Activated CD8-positive, alpha-beta memory T cell treated with anti-CD3 and anti-CD28 coated beads for 48 hours (primary cell): ENCODE measurements around the gene DAP3.
"Not testable (repeated sequence)": the region's sequence is repeated elsewhere in the genome, so short reads cannot be mapped to it uniquely, and the experiment has no call there.

Source experiments
- DNase-seq, 3 experiments: peaks; one replicate each; pipeline ENCODE4 v3.0.0-alpha.2; 2020; ENCODE audit warnings: low read depth in 2 of 3, low spot score in 2 of 3

Gene DAP3

DNA sequence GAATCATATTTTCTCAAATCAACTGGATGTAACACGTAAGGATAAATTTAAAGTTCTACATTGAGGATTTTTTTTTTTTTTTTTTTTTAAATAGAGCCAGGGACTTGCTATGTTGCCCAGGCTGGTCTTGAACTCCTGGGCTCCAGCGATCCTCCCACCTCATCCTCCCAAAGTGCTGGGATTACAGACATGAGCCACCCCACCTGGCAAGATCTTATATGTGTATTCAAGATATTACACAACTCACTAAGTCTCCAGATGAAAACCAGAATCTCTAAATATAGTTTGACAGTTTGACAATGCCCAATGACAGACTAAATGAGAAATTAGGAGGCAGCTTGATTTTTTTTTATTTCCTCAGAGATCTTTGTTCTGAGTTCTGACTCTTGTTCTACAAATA is 7.1 kb upstream of the DAP3 start:
- DNase-seq: no peak

DNA sequence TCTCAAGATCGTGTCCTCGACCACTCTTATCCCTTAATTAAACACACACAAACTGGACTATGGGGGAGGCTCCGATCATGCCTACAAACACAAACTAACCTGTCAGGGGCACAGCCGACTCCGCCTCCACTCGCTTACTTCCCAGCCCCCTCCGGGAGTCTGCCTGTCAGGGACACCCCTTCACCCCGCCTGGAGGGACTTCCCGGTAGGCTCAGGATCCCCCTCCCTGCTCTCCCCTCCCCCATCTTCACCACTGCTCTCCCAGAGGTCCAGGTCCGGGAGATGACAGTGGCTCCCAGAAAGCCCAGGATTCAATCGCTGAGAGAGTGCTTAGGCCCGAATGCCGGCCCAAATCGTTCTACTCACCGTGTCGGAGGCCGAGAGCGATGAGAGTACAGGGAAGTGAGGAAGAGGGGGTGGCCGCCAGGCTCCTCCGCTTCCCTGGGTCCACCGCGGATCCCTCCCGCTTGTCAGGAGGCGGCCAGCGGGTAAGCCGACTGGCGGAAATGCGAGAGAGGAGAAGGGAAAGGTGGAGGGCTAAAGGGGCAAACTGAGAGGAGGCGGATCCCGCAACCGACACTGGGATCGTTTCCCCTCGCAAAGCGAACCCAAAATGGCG is 1.1 kb upstream of the DAP3 start:
- peak in 1 of 3 experiments; percentile 46 for DNase-seq

DNA sequence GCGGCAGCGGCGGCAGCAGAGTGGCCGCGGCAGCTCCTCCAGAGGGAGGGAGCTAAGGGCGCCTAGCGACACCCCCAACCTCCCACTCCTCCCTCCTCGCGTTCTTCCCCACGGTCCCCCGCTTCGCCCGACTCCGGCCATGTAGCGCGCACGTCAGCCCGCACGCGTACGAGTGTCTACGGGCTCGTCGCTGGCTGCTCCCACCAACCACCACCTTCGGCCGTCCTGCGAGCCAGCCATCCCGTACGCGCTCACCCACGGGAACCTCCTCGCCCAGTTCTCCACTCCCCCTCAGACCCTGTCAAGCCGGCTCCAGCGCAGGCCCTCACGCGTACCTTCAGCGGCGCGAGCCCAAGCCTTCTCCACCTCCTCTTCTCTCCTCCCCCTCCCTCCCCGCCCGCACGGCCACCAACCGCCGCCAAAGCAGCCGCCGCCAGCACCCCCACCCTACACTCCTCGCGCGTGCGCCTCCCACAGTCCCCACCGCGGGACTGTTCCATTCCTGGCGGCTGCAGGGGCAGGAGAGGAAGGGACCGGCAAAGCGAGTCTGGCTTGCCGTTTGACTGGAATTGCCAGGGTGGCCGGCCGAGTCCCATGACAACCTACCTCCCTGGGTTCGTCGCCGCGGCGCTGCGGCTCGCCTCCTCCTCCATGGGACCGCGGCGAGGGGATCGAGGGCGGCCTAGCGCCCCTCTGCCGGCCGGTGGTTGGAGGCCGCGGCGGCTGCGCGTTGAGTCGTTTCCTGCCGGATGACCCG is 389 bp upstream of the DAP3 start, which contains the start of gene YY1AP1:
Gene YY1AP1, minus strand, starts transcription at position 451 of the 757 bp plus-strand sequence. CDS start 8,338 bp downstream, outside the sequence.
- DNase-seq: peak; percentile 82 to 93 (median 84)

DNA sequence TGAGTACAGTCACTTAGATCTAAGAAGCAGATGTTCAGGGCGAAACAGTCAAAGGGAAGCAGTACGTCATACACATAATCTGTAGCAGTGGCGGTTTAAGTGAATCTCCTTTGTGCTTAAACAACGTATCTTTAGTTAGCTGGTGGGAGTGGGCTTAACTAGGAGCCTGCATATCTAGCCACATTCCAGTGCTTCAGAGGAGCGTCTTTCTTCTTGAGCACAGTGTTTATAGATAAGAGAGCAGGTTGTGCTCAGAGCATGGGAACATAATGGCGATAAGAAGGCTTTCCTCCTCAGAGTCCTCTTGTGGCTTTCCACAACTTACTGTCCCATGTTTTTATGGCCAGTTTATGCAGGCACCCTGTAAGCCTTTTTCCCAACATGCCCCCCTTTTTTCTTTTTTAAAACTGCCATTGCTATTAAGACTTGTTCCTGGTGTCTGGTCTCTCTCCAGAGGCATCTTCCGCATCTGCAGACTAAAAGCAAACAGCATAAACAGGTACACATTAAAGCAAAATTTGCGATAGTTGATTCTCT is 3.2 kb downstream of the DAP3 start:
- DNase-seq: no peak

DNA sequence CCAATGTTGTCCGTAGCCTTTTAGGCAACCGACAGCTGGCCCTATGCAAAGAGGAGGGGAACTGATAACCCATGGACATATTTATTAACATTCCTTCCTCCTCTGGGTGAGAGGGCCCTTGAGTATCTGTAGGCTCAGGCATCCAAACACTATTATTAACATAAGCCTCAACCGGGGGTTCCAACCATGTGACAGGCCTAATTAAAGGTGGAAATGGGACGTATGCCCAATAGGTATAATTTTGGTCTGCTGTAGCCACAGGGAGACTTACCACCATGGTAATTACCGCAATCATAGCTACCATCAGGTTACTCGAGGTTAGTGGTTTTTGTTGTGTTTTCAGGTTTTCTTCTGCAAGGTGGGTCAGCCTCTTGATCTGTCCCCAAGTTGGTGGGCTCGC is 5.3 kb downstream of the DAP3 start:
- DNase-seq: no peak

DNA sequence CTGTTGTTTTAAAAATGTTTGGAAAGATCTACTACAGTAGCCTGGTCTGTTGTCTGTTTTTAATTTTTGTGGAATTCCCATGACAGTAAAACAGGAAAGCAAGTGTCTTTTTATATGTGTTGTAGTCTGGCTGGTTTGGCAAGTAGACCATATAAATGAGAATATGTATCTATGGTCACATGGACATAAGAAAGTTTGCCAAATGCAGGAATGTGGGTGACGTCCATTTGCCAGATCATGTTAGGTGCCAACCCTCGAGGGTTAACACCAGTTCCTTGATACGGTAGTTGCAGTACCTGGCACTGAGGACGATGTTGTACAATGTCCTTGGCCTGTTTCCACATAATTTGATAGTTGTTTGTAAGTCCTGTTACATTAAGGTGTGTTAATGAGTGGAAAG is 6.2 kb downstream of the DAP3 start:
- no peak for DNase-seq

DNA sequence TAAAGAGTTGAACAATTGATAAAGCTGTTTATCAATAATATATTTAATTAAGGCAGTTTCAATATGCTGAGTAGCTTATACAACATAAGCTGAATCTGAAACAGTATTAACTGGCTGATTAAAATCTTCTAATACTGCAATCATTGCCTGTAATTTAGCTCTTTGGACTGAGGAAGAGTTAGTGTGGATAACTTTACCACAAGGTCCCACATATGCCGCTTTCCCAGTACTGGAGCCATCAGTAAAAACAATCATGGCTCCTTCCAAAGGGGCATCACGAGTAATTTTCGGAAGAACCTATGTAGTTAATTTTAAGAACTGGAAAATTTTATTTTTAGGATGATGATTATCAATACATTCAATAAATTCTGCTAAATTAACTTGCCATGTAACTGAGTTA is 6.7 kb downstream of the DAP3 start:
- DNase-seq: no peak

DNA sequence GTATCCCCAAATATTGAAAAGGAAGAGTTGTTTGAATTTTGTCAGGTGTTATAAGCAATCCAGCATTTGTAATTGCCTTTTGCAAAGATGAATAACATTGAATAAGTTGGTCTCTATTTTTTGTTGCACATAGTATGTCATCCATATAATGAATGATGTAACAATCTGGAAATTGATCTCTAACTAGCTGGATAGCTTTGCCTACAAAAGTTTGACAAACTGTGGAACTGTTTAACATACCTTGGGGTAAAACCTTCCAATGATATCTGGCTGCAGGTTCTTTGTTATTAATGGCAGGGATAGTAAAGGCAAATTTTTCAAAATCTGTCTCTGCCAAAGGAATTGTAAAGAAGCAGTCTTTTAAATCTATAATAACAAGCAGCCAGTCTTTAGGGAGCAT is 7.6 kb downstream of the DAP3 start:
- no peak for DNase-seq

DNA sequence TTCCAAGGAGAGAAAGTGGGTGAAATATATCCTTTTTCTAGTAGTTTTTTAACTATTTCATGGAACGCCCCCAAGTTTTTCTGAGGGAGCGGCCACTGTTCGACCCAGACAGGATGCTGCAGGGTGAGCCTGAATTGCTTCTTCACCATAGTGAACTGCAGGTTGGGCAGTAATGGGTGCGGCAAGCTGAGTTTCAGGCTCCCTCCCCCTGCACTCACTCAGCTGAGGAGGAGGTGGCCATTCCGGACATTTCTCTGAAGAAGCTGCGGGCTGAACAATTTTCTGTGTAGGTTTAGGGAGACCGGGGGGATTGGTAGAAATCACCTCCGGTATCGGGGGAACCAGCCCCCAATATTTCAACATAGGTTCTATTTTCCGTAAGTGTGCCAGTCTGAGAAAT is 8.2 kb downstream of the DAP3 start:
- no peak for DNase-seq

DNA sequence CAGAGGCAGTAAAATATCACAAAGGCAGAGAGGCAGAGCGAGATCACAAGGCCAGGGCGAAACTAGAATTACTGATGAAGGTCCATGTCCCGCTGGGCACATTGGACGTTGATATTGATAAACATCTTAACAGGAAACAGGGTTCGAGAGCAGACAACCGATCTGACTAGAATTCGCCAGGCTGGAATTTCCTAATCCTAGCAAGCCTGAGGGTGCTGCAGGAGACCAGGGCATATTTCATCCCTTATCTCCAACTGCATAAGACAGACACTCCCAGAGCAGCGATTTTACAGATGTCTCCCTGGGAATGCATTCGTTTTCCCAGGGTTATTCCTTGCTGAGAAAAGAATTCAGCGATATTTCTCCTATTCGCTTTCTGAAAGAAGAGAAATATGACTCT is 8.7 kb downstream of the DAP3 start:
- not testable (repeated sequence) for DNase-seq

DNA sequence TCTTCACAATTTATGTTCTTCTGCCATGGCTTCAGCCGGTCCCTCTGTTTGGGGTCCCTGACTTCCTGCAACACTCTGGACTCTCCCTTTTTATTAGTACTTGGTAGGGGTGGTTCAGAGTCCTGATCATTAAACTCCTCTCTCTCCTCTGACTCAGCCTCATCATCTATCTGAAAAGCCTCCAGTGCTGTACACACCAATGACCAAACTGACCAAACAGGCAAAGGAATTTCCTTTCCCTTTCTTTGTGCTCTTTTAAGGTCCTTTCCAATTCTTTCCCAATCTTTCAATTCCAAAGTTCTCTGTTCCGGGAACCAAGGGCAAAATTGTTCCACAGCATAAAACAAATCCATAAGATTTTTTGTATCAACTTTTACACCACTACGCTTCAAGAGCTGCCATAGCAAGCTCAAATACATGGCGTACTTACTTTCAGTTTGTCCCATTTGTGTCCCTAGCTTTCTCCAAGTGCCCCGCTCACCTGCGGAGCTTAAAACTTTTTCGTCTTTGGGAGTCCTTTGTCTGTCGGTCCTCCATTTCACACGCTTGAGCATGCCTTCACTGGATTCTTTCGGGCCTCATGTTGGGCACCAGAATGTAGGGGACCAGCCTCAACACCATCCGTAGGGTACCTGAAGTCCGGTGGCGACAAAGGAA is 9.6 kb downstream of the DAP3 start:
- no peak for DNase-seq

DNA sequence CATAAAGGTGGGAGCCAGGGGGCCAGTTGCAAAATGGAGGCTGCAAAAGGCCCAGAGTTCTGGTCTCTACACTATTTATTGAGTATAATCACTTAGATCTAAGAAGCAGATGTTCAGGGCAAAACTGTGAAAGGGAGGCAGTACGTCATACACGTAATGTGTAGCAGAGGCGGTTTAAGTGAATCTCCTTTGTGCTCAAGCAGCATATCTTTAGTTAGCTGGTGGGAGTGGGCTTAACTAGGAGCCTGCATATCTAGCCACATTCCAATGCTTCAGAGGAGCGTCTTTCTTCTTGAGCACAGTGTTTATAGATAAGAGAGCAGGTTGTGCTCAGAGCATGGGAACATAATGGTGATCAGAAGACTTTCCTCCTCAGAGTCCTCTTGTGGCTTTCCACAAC is 10.2 kb downstream of the DAP3 start:
- DNase-seq: not testable (repeated sequence)

DNA sequence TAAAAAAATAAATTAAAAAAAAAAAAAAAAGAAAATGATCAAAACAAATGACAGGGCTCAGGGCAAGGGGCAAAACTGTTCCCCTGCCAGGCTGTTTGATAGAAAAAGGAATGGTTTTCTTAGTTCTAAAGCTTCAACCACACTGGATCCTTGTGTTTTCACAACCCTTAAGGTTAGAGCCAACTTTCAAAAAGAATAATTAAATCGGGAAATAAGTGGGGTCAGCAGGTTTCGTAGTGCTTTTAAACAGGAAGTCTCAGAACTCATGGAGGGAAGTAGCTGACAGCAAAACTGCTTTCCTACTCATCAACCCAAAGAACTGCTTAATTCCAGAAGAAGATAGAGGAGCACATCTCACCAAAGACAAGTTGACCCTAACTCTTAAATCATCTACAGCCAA is 12.8 kb downstream of the DAP3 start:
- DNase-seq: not testable (repeated sequence)

DNA sequence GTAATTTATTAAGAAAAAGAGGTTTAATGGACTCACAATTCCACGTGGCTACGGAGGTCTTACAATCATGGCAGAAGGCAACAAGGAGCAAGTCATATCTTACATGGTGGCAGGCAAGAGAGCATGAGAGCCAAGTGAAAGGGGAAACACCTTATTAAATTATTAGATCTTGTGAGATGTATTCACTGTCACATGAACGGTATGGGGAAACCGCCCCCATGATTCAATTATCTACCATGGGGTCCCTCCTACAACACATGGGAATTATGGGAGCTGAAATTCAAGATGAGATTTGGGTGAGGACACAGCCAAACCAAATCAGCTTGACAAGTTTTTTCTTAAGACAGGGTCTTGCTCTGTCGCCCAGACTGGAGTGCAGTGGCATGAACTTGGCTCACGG is 14.3 kb downstream of the DAP3 start:
- DNase-seq: no peak

DNA sequence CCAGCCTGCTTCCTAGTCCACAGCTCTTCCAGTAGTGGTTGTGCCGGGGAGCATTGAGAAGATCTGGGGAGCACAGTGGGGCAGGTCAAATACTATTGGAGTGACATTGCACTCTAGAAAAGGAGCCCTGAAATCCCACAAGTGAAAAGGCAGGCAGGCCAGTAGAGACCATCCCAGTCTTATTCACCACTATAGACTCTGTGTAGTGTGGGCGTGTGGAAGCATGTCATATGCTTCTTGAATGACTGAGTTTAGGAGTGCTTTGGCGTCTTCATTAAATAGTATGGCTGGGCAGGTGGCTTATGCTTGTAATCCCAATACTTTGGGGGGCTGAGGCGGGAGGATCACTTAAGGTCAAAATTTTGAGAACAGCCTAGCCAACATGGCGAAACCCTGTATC is 15.5 kb downstream of the DAP3 start:
- DNase-seq: not testable (repeated sequence)

DNA sequence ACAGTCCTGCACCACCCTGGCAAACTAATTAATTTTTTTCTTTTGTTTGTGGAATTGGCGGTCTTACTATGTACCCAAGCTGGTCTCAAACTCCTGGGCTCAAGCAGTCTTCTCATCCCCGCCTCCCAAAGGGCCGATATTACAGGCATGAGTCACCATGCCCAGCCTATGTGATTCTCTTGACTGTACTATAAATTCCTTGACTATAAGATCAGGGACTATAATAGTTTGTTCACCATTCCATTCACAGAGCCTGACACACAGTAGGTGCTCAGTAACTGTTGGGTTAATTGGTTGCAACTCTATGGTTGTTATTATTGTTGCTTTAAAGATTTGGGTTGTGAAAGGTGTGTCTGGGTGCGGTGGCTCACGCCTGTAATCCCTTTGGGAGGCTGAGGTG is 17.2 kb downstream of the DAP3 start:
- no peak for DNase-seq

DNA sequence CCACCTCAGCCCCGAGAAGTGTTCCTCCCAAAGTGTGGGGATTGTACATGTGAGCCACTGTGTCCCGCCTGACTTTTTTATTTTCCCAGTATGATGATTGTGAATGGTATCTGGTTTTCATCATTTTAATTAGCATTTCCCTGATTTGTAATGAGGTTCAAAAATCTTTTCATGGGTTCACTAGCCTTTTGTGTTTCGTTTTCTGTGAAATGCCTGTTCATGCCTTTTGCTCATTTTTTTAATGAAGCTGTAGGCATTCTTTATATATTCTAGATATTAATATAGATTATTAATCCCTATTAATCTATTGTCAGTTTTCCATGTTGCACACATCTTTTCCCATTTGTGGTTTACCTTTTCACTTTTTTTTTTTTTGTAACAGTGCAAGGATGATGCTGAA is 20.5 kb downstream of the DAP3 start:
- no peak for DNase-seq

DNA sequence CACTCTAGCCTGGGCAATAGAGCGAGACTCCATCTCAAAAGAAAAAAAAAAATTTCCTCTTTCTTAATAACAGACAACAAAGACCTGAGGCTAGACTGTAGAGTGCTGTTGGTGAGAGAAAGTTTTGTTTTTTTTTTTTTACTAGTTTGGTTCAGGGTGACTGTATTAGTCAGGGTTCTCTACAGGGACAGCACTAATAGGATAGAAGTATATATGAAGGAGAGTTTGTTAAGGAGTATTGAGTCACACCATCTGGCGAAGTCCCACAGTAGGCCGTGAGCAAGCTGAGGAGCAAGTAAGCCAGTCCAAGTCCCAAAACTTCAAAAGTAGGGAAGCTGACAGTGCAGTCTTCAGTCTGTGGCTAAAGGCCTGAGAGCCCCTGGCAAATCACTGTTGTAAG is 22.6 kb downstream of the DAP3 start:
- DNase-seq: not testable (repeated sequence)

DNA sequence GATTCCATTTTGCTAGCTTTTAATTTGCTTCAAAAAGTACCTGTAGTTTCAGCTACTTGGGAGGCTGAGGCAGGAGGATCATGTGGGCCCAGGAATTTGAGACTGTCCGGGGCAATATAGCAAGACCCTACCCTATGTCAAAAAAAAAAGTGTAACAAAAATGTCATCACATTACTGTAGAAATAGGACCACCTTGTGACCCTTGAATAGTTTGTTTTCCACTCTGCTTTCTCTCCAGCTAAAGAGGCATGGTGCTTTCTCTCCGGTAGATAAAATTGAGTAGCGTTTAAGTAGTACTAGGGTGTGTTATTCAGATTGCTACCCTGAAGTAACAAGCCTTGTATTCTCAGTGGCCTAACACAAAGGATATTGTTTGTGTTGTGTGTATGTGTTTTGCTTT is 23.7 kb downstream of the DAP3 start:
- DNase-seq: not testable (repeated sequence)

DNA sequence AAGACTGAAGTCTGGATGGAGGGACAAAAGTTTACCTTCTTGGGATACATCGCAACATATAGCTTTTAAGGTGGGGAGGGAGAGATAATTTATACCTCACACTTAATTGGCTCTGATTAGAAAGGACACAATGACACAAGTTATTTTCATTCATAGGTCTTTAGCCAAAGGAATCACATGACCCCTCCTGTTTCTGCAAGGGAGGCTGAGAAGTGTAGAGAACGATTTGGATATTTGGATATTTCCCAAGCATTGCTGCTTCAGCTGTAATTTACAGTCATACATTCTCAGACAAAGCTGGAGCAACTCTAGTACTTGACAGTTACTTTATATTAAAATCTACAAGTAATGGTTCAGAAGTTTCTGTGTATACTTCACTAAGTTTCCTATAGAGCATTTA is 24.2 kb downstream of the DAP3 start:
- no peak for DNase-seq

DNA sequence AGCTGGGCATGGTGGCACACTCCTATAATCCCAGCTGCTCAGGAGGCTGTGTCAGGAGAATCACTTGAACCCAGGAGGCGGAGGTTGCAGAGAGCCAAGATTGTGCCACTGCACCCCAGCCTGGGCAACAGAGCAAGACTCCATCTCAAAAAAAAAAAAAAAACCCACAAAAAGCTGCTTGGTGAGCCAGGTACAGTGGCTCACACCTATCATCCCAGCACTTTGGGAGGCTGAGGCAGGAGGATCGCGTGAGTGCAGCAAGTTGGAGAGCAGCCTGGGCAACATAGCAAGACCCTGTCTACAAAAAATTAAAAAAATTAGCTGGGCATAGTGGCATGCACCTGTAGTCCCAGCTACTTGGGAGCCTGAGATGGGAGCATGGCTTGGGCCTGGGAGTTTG is 26.2 kb downstream of the DAP3 start:
- not testable (repeated sequence) for DNase-seq

DNA sequence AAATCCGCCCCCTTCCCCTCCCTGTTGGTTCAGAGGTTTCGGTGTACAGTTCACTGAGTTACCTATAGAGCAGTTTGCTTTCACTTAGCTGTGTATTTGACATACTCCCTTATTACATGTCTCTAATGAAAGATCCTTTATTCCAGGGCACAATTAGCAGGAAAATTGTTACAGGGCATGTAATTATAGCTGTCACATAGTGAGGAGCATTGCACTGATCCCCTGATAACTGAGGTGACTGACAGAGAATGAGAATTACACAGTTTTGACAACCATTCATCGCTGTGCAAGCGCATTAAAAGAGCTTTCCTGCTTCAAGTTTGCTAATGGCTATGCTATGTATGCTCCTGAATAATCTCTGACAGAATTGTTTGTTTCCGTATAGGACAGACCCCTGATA is 26.9 kb downstream of the DAP3 start:
- no peak for DNase-seq
